NB4 (cell line): ENCODE results near the gene C5orf15.

ENCODE experiments used
- CTCF ChIP-seq: IDR thresholded peaks from one replicate; pipeline ENCODE4 v1.5.1; 2012; ENCODE audit warnings: low read depth, low read length
- MAX ChIP-seq: IDR thresholded peaks from 2 replicates; pipeline ENCODE4 v1.6.1; 2011; ENCODE audit warnings: low read depth, low read length
- MYC ChIP-seq: IDR thresholded peaks from 2 replicates; pipeline ENCODE4 v1.6.1; 2011; ENCODE audit warnings: low read depth, low read length
- POLR2A ChIP-seq: IDR thresholded peaks from 2 replicates; pipeline ENCODE4 v1.6.1; 2011; ENCODE audit warnings: mild to moderate bottlenecking; ENCODE audit not compliant: insufficient read length; ENCODE audit errors: extremely low read depth

- TF ChIP-seq CTCF (no peak), POLR2A (no peak), MAX (no peak), MYC (no peak)
Measured at GRCh38 chr5:133919148-133920136, 49.0 kb downstream of the C5orf15 start.
